Spleen (tissue), 11 donors: ENCODE results near the gene ERC1. TPM values are rescaled to one million over a fixed set of nuclear protein-coding genes. Genes with fewer than 3 reads are reported as not detected.

Source experiments
- DNase-seq: peaks from one replicate; pipeline ENCODE4 v3.0.0-alpha.2; 2020
- H3K27ac ChIP-seq, 8 donors: fragments of 200-600 bp; sonication (generic) in 7 of 8; 1 replicate in 4 of 8; 2 replicates in 4 of 8; pipeline versions ENCODE4 v1.5.0 to v1.8.0; 2016 to 2021; ENCODE audit warnings: inconsistent platforms in 4 of 8, mild to moderate bottlenecking in 4 of 8, moderate library complexity in 1 of 8
- H3K27me3 ChIP-seq, 7 donors: fragments of 200-600 bp; sonication (generic) in 6 of 7; replicated peaks in 1 of 7; 1 replicate in 4 of 7; 2 replicates in 3 of 7; pipeline versions ENCODE4 v1.5.0 to v1.8.0; 2016 to 2021; ENCODE audit warnings: inconsistent platforms in 3 of 7, mild to moderate bottlenecking in 1 of 7
- H3K36me3 ChIP-seq, 6 donors: fragments of 200-600 bp; sonication (generic) in 5 of 6; 1 replicate in 4 of 6; 2 replicates in 2 of 6; pipeline versions ENCODE4 v1.5.0 to v1.8.0; 2016 to 2021; ENCODE audit warnings: inconsistent platforms in 2 of 6
- H3K4me1 ChIP-seq, 6 donors: fragments of 200-600 bp; sonication (generic) in 5 of 6; 1 replicate in 3 of 6; 2 replicates in 3 of 6; pipeline versions ENCODE4 v1.5.0 to v1.8.0; 2016 to 2021; ENCODE audit warnings: inconsistent platforms in 3 of 6
- H3K4me3 ChIP-seq, 8 donors: fragments of 200-600 bp; sonication (generic) in 7 of 8; 1 replicate in 4 of 8; 2 replicates in 4 of 8; pipeline versions ENCODE4 v1.5.0 to v1.8.0; 2016 to 2021; ENCODE audit warnings: inconsistent platforms in 4 of 8, mild to moderate bottlenecking in 4 of 8, moderate library complexity in 2 of 8
- H3K9me3 ChIP-seq, 8 donors: fragments of 200-600 bp; sonication (generic) in 7 of 8; 1 replicate in 4 of 8; 2 replicates in 4 of 8; pipeline versions ENCODE4 v1.5.0 to v1.8.0; 2016 to 2021; ENCODE audit warnings: inconsistent platforms in 4 of 8
- CTCF ChIP-seq, 11 experiments: fragments of 200-600 bp in 7 of 11; fragments of 450-650 bp in 4 of 11; sonication (generic) in 4 of 11; IDR thresholded peaks in 8 of 11; conservative IDR thresholded peaks in 3 of 11; 1 replicate in 7 of 11; 2 replicates in 4 of 11; pipeline versions ENCODE4 v1.4.0 to v1.8.0; 2016 to 2021; ENCODE audit warnings: antibody characterized with exemption in 11 of 11, inconsistent platforms in 4 of 11, mild to moderate bottlenecking in 1 of 11
- POLR2A ChIP-seq, 3 donors: fragments of 450-650 bp; IDR thresholded peaks; one replicate each; pipeline ENCODE4 v1.5.1; 2017; ENCODE audit warnings: antibody characterized with exemption in 3 of 3, mild to moderate bottlenecking in 1 of 3
- POLR2AphosphoS5 ChIP-seq, 3 donors: sonication (generic); formaldehyde crosslinking; IDR thresholded peaks; one replicate each; pipeline ENCODE4 v1.5.1; 2017; ENCODE audit warnings: antibody characterized with exemption in 3 of 3
- WGBS, 5 donors: extraction: QIAGEN DNeasy Blood & Tissue Kit in 3 of 5; methylation state at CpG; one replicate each; pipeline versions ENCODE4 v1.1.5 to v1.1.7; 2013 to 2018; 5-methylcytosine and 5-hydroxymethylcytosine counted together
- intact Hi-C: fragments of 100-400 bp; cut with DNase I; formaldehyde crosslinking; loops from one replicate; pipeline ENCODE4 v1.15.0; 2023; ENCODE audit warnings: low total_unique reads
- polyA plus RNA-seq, 3 donors: library from polyadenylated mRNA; stranded (reverse); fragments of 200-250 nt; gene quantifications; one replicate each; pipeline ENCODE4 v1.2.1, GENCODE V29; 2013
- total RNA-seq, 7 donors: library from RNA; depleted of rRNA in 3 of 7; stranded (reverse); fragments of >200 nt in 3 of 7; fragmentation: NEBNext Ultra II Directional in 4 of 7; extraction: Animal tissue kit (Norgen Biotek cat#: 25700) in 4 of 7; gene quantifications; one replicate each; pipeline versions ENCODE4 v1.1.0 to v1.2.1, GENCODE V29; 2016 to 2021
- donor health status: healthy with polysubstance abuse.
- donor health status: DM: no; HTN: no; CAD: no; lungs with moderate emphysema.
- donor health status: DM: no; HTN: no; CAD: no.
- donor health status: Bipolar disorder and iron deficiency.
- donor health status: healthy.
- donor health status: DM: no; HTN: no; CAD: no.
- donor health status: DM: yes; HTN: yes; CAD: no.

Gene ERC1
- total and polyA plus RNA-seq, 10 donors, result 1.2 to 73.4 (median 42.6) TPM

DNA sequence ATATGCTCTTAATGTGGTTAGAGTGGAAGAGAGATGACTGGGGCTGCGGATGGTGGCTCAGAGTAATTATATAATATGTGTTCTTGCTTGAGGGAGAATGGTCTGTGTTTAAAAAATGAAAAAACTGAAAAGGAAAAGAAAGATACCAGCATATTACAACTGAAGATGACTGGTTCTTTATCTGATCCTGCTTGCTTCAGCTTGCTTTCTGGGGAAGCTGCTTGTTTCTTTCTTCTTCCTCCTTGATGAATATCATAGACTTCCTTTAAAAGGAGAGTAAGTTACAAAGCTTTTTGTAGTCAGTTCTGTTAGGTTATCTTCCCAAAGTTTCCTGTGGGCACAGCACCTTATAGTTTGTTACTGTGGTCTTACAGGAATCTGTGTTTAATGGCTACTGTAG, 210.9 kb downstream of the ERC1 start:
- TF ChIP-seq POLR2AphosphoS5 (IDR thresholded peaks at IDR 0.05) (no peak), POLR2A (IDR thresholded peaks at IDR 0.05) (no peak)
- Histone ChIP-seq H3K36me3 (peaks cover 0 to 28% (median 6%) of the 10 kb centered on the region in 6 donors), H3K4me1 (peaks cover 8 to 52% (median 37%) of the 10 kb centered on the region in 6 donors), H3K9me3 (peaks cover 0 to 18% (median 13%) of the 10 kb centered on the region in 8 donors), H3K27me3 (no peaks in the 10 kb centered on the region), H3K27ac (no peak overlapping the region), H3K4me3 (no peak overlapping the region)
- 81 to 95% (median 86%) methylated on average over 1 of the region's 1 CpG for WGBS, 5 donors
- no peak for DNase-seq
- intact Hi-C loops, result no loop called here

- intact Hi-C loops, result no loop called here
- H3K4me1 ChIP-seq, result peaks cover 10 to 58% (median 38%) of the 10 kb centered on the region in 6 donors
- peak overlapping the region in 1 of 8 donors; percentile 7 for H3K4me3 ChIP-seq
- DNase-seq, result no peak
- H3K27ac ChIP-seq, result peak overlapping the region in 7 of 8 donors; percentile 79 to 88 (median 84)
- peaks cover 0 to 8% (median 6%) of the 10 kb centered on the region in 8 donors for H3K9me3 ChIP-seq
- H3K27me3 ChIP-seq, result no peaks in the 10 kb centered on the region
- TF ChIP-seq CTCF (IDR thresholded peaks at IDR 0.05 in 8 of 11, conservative IDR thresholded peaks at IDR 0.05 in 3 of 11) (no peak), POLR2A (IDR thresholded peaks at IDR 0.05) (no peak), POLR2AphosphoS5 (IDR thresholded peaks at IDR 0.05) (no peak)
- peaks cover 0 to 10% (median under 1%) of the 10 kb centered on the region in 6 donors for H3K36me3 ChIP-seq
Measured at GRCh38 chr12:1203735-1204019, 212.7 kb downstream of the ERC1 start.

GRCh38 chr12:1204581-1205121, 213.6 kb downstream of the ERC1 start:
- Histone ChIP-seq H3K9me3 (no peaks in the 10 kb centered on the region), H3K27me3 (no peaks in the 10 kb centered on the region), H3K36me3 (peaks cover 0 to 4% (median 0%) of the 10 kb centered on the region in 6 donors), H3K4me3 (peak overlapping the region; percentile 16 to 68 (median 34)), H3K27ac (peak overlapping the region; percentile 79 to 88 (median 83)), H3K4me1 (peaks cover 10 to 58% (median 38%) of the 10 kb centered on the region in 6 donors)
- intact Hi-C loops, result no loop called here
- no peak for DNase-seq
- TF ChIP-seq POLR2AphosphoS5 (IDR thresholded peaks at IDR 0.05), result no peak
- TF ChIP-seq POLR2A (IDR thresholded peaks at IDR 0.05), result no peak
- TF ChIP-seq CTCF (IDR thresholded peaks at IDR 0.05 in 8 of 11, conservative IDR thresholded peaks at IDR 0.05 in 3 of 11), result no peak
- 5 to 10% (median 7%) methylated on average over 6 of the region's 6 CpGs for WGBS, 5 donors

GRCh38 chr12:1205512-1206060, 214.6 kb downstream of the ERC1 start:
- Histone ChIP-seq H3K4me1 (peaks cover 10 to 58% (median 38%) of the 10 kb centered on the region in 6 donors), H3K27me3 (no peaks in the 10 kb centered on the region), H3K9me3 (no peaks in the 10 kb centered on the region), H3K4me3 (peak overlapping the region in 1 of 8 donors; percentile 45), H3K36me3 (peaks cover 0 to 3% (median 0%) of the 10 kb centered on the region in 6 donors), H3K27ac (peak overlapping the region in 6 of 8 donors; percentile 5 to 88 (median 84))
- DNase-seq, result no peak
- no peak for TF ChIP-seq POLR2A (IDR thresholded peaks at IDR 0.05)
- no peak for TF ChIP-seq POLR2AphosphoS5 (IDR thresholded peaks at IDR 0.05)
- no peak for TF ChIP-seq CTCF (IDR thresholded peaks at IDR 0.05 in 8 of 11, conservative IDR thresholded peaks at IDR 0.05 in 3 of 11)
- WGBS, 5 donors, result 64 to 76% (median 70%) methylated on average over 4 of the region's 4 CpGs
- intact Hi-C loops, result no loop called here
